ENCODE measurements around the gene KCNIP1. TPM values are rescaled to one million over a fixed set of nuclear protein-coding genes. Genes with fewer than 3 reads are reported as not detected.

KCNIP1 gene
- total and polyA plus RNA-seq, 4 donors, result 0.13 to 1.8 (median 0.72) TPM

DNA sequence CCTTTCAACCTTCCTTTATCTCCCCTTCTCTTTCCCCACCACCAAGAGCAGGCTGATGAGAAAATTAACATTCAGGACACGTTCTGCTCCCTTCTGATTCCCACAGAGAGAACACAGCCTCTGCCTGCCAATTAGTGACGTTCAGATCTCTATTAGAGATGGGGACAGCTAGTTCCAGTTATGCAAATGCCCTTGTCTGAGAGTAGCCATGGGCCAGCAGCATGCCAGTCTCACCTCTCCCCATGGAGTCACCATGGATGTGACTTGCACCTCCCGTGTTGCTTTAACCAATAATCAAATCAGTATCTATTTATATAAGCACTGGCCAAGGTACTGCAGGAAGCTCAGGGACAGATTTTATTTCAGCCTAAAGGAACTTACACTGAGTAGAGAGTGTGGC is 61.3 kb downstream of the KCNIP1 start:
- 47 to 70% methylated on average over 3 of the region's 3 CpGs for WGBS, 2 donors
- Histone ChIP-seq H3K4me1 (ENCODE audit: control insufficient read depth in 5 of 5, insufficient read depth in 5 of 5, low read length in 5 of 5) (peaks cover 0 to 2% (median 0%) of the 10 kb centered on the region in 5 donors), H3K9ac (ENCODE audit: insufficient read depth in 1 of 2, low read length in 2 of 2) (no peak overlapping the region), H3K27me3 (ENCODE audit: control insufficient read depth in 3 of 3, insufficient read depth in 3 of 3, low read length in 2 of 3) (no peaks in the 10 kb centered on the region), H3K36me3 (ENCODE audit: control insufficient read depth in 4 of 4, insufficient read depth in 4 of 4, low read length in 4 of 4) (no peaks in the 10 kb centered on the region), H3K9me3 (ENCODE audit: control insufficient read depth in 4 of 4, insufficient read depth in 3 of 4, low read length in 3 of 4) (peaks cover 0 to 2% (median 0%) of the 10 kb centered on the region in 4 donors), H3K27ac (ENCODE audit: low read depth in 1 of 2, low read length in 1 of 2) (no peak overlapping the region), H3K4me3 (no peak overlapping the region)
- DNase-seq, result no peak
- ATAC-seq (ENCODE audit: insufficient read depth, low FRiP score), result no peak
- TF ChIP-seq, protein P1, sequence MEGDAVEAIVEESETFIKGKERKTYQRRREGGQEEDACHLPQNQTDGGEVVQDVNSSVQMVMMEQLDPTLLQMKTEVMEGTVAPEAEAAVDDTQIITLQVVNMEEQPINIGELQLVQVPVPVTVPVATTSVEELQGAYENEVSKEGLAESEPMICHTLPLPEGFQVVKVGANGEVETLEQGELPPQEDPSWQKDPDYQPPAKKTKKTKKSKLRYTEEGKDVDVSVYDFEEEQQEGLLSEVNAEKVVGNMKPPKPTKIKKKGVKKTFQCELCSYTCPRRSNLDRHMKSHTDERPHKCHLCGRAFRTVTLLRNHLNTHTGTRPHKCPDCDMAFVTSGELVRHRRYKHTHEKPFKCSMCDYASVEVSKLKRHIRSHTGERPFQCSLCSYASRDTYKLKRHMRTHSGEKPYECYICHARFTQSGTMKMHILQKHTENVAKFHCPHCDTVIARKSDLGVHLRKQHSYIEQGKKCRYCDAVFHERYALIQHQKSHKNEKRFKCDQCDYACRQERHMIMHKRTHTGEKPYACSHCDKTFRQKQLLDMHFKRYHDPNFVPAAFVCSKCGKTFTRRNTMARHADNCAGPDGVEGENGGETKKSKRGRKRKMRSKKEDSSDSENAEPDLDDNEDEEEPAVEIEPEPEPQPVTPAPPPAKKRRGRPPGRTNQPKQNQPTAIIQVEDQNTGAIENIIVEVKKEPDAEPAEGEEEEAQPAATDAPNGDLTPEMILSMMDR (IDR thresholded peaks at IDR 0.05; ENCODE audit: control extremely low read depth, extremely low read depth), result no peak

DNA sequence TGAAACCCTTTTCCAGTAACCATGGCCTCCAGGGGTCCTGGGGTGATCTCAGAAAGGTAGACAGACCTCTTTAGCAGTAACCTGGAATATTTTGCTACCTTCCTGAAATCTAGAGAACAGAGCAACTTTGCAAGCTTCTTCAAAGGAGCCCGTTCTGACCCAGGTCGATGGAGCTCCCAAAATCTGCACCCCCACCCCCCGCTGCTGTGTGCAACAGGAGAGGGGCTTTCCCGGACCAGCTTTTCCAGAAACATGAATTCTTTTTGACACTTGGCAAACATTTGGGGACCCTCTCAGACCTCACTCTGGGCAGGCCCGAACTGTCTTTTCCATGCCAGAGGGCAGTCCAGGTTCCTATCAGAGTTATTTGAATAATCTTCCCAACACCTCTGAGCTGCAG is 65.3 kb downstream of the KCNIP1 start:
- Histone ChIP-seq H3K9ac (ENCODE audit: insufficient read depth in 1 of 2, low read length in 2 of 2) (no peak overlapping the region), H3K9me3 (ENCODE audit: control insufficient read depth in 4 of 4, insufficient read depth in 3 of 4, low read length in 3 of 4) (peaks cover 0 to 2% (median 0%) of the 10 kb centered on the region in 4 donors), H3K4me3 (no peak overlapping the region), H3K4me1 (ENCODE audit: control insufficient read depth in 5 of 5, insufficient read depth in 5 of 5, low read length in 5 of 5) (peaks cover 0 to 24% (median 3%) of the 10 kb centered on the region in 5 donors), H3K27ac (ENCODE audit: low read depth in 1 of 2, low read length in 1 of 2) (no peak overlapping the region), H3K36me3 (ENCODE audit: control insufficient read depth in 4 of 4, insufficient read depth in 4 of 4, low read length in 4 of 4) (no peaks in the 10 kb centered on the region), H3K27me3 (ENCODE audit: control insufficient read depth in 3 of 3, insufficient read depth in 3 of 3, low read length in 2 of 3) (peaks cover 0 to 2% (median 0%) of the 10 kb centered on the region in 3 donors)
- TF ChIP-seq, protein P1 (IDR thresholded peaks at IDR 0.05; ENCODE audit: control extremely low read depth, extremely low read depth), result no peak
- ATAC-seq (ENCODE audit: insufficient read depth, low FRiP score) (no peak), DNase-seq (peak in 1 of 3 donors; percentile 1)
- 84 to 94% methylated on average over 5 of the region's 5 CpGs for WGBS, 2 donors

DNA sequence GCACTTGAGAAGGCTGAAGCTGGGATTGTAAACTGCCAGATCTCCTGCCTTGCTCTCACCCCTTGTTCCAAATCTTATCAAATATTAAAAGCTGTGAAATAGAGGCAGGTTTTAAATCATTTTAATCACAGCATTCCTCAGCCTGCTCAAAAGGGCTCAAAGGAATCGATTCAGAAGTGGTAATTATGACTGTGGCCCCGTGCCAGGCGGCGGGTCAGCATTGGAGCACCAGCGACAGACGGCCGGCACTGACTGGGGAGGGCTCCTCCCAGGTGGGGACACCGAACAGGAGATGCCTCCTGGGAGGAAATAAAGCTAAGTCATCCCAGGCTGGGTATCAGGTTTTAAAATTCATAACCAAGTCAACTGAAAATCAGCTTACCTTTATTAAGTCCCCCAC is 66.7 kb downstream of the KCNIP1 start:
- Histone ChIP-seq H3K9ac (ENCODE audit: insufficient read depth in 1 of 2, low read length in 2 of 2) (no peak overlapping the region), H3K27me3 (ENCODE audit: control insufficient read depth in 3 of 3, insufficient read depth in 3 of 3, low read length in 2 of 3) (peaks cover 0 to 2% (median 0%) of the 10 kb centered on the region in 3 donors), H3K9me3 (ENCODE audit: control insufficient read depth in 4 of 4, insufficient read depth in 3 of 4, low read length in 3 of 4) (peaks cover 0 to 2% (median 0%) of the 10 kb centered on the region in 4 donors), H3K4me3 (no peak overlapping the region), H3K27ac (ENCODE audit: low read depth in 1 of 2, low read length in 1 of 2) (no peak overlapping the region), H3K36me3 (ENCODE audit: control insufficient read depth in 4 of 4, insufficient read depth in 4 of 4, low read length in 4 of 4) (no peaks in the 10 kb centered on the region), H3K4me1 (ENCODE audit: control insufficient read depth in 5 of 5, insufficient read depth in 5 of 5, low read length in 5 of 5) (peaks cover 0 to 24% (median 3%) of the 10 kb centered on the region in 5 donors)
- ATAC-seq (ENCODE audit: insufficient read depth, low FRiP score) (no peak), DNase-seq (peak in 1 of 3 donors; percentile 11)
- 53 to 73% methylated on average over 8 of the region's 8 CpGs for WGBS, 2 donors
- TF ChIP-seq, protein P1 (IDR thresholded peaks at IDR 0.05; ENCODE audit: control extremely low read depth, extremely low read depth), result no peak

DNA sequence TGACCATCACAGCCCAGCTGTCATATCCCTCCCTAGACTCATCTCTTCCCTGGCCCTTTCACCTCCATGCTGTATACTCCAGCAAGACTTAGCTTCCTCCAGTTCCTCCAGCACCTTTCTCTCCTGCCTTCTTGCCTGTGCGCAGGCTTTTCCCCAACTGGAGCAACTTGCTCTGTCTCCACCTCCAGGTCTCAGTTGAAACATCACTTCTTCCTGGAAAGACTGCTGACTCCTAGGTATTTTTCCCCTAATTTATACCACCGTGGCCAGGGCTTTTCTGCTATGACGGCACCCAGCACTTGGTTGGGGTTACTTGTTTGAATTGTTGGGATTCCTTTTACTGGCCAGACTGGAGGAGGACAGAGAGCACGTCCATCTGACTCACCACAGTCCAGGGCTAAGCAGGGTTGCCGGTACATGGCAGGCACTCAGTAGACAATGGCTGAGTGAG is 67.5 kb downstream of the KCNIP1 start:
- peaks cover 0 to 24% (median 3%) of the 10 kb centered on the region in 5 donors for H3K4me1 ChIP-seq (ENCODE audit: control insufficient read depth in 5 of 5, insufficient read depth in 5 of 5, low read length in 5 of 5)
- H3K4me3 ChIP-seq, result no peak overlapping the region
- peaks cover 0 to 2% (median 0%) of the 10 kb centered on the region in 3 donors for H3K27me3 ChIP-seq (ENCODE audit: control insufficient read depth in 3 of 3, insufficient read depth in 3 of 3, low read length in 2 of 3)
- H3K9ac ChIP-seq (ENCODE audit: insufficient read depth in 1 of 2, low read length in 2 of 2), result no peak overlapping the region
- DNase-seq (peak in 1 of 3 donors; percentile 11), ATAC-seq (ENCODE audit: insufficient read depth, low FRiP score) (no peak)
- H3K36me3 ChIP-seq (ENCODE audit: control insufficient read depth in 4 of 4, insufficient read depth in 4 of 4, low read length in 4 of 4), result no peaks in the 10 kb centered on the region
- H3K9me3 ChIP-seq (ENCODE audit: control insufficient read depth in 4 of 4, insufficient read depth in 3 of 4, low read length in 3 of 4), result peaks cover 0 to 6% (median 1%) of the 10 kb centered on the region in 4 donors
- TF ChIP-seq, protein P1 (IDR thresholded peaks at IDR 0.05; ENCODE audit: control extremely low read depth, extremely low read depth), result no peak
- H3K27ac ChIP-seq (ENCODE audit: low read depth in 1 of 2, low read length in 1 of 2), result no peak overlapping the region
- 45 to 71% methylated on average over 5 of the region's 5 CpGs for WGBS, 2 donors

All from lung (tissue), 12 donors.